Hematopoietic multipotent progenitor cell treated with erythropoietin and hydrocortisone succinate and interleukin-3 and kit ligand, for 17 days (in vitro differentiated cells): ENCODE measurements around the gene SHH.

Experiments
- DNase-seq: peaks from one replicate; pipeline ENCODE4 v3.0.0-alpha.2; 2015; ENCODE audit warnings: low spot score

Gene SHH

GRCh38 chr7:155806096-155806871 is 6.0 kb downstream of the SHH start:
- DNase-seq, result no peak

DNA sequence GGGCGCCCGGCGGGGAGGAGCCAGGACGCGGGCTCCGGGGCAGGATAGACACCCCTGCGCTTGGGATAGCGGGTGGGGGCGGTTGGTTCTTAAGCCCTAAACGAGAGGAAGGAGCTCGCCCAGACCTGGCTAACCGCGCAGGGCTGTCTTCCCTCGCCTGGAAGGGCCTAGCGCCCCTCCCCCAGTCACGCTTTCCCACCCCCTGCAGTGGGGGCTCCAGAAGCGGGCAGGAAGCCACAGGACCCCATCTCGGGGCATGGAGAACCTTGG is 6.5 kb downstream of the SHH start:
- DNase-seq, result no peak

DNA sequence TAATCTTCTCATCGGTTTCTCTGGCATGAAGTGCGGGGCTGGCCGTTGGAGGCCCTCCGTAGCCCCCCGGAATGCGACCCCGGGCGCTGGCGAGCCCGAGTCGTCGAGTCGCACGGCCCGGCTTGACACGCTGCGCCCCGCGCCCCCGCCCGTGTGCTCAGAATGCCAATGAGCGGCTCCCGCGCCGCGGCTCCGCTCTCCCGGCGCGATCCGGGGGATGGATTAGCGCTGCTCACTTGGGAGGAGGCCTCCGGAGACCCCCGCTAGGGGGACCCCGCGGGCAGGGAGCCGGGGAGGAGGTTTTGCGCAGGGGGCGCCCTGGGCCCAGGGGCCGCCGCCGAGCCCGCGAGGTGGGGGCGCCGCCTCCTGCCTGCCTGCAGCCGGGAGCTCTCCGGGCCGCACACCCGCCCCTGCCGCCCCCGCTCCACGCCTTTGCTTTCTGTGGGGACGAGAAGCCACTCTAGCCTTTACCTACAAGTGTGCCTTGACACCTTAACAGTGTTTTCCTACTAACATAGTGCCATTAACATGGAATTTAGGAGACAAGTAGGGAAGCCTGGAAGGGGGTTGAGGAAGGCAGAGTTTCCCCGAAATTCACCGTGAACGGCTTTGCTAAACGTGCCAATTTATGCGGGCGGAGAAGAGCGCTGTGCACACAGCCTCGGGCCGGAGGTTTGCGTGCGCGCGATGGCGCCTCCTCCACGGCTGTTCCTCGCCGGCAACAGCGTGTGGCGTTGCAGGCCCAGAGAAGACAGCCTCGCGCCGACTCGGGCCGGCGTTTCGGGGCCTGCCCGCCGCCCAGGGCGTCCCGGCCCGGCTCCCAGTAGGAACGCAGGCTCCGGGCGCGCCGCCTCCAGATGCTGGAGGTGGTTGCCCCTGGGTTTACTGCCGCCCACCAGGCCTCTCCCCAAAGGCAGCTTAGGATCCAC is 7.1 kb downstream of the SHH start:
- DNase-seq, result peak; percentile 23

GRCh38 chr7:155804431-155804831 is 7.8 kb downstream of the SHH start:
- no peak for DNase-seq

GRCh38 chr7:155803418-155804376 is 8.6 kb downstream of the SHH start:
- DNase-seq, result no peak

DNA sequence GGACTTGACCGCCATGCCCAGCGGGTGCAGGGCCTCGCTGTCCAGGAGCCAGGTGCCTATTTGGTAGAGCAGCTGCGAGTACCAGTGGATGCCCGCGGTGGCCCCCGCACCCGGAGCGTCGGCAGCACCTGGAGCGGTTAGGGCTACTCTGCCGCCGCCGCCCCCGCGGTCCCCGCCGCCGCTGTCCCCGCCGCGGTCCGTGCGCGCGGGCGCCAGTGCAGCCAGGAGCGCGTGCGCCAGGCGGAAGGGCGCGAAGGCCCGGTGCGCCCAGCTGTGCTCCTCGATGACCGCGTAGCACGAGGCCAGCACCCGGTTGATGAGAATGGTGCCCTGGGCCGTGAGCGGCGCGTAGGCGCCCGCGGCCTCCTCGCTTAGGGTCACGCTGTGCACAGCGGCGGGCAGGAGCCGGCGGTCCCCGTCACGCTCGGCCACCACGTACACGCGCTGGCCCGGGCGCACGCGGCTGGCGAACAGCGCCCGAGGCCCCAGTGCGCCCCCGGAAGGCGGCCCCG is 9.3 kb downstream of the SHH start:
- DNase-seq, result no peak

- DNase-seq, result no peak
These were observed 10.0 kb downstream of the SHH start for GRCh38 chr7:155802291-155802690.

DNA sequence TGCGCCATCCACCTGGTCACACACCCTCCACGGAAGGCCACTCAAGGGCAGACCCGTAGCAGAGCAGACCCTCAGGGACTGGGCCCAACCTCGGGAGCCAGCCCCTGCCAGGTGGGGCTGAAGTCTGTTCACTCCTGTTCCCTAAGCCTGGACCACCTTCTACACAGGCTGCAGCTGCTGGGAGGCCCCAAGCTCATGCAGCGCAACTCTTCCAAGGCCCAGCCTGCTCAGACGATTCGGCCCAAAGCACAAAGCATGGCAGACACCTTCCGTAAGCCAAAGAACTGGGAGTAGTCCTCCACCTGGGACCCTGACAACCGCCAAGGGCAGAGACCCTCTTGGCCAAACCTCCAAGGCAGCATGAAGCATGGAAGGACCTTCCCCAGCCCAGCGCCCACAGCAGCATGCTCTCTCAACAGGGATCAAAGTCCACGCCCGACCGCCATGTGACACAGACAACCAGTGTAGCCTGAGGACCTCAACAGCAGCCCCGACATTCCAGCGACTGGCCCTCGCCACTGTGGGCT is 11.5 kb downstream of the SHH start:
- no peak for DNase-seq

DNA sequence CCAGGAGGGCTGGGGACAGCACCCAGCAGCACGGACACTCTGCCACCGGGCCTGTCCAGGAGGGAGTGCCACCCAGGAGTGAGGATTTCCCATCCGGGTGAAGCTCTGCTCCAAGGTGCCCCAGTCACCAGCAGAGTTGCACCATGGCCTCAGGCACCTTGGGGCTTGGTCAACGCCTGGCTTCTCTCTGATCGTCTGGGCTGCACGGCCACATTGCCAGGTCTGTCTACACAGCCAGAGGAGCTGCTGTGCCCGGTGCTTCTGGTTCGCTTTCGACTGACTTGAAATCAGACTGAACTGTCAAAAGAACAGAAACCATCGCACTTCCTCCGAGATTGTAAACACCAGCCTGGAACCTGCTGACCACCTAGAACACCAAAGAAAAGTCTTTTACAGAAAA is 12.0 kb downstream of the SHH start:
- no peak for DNase-seq

DNA sequence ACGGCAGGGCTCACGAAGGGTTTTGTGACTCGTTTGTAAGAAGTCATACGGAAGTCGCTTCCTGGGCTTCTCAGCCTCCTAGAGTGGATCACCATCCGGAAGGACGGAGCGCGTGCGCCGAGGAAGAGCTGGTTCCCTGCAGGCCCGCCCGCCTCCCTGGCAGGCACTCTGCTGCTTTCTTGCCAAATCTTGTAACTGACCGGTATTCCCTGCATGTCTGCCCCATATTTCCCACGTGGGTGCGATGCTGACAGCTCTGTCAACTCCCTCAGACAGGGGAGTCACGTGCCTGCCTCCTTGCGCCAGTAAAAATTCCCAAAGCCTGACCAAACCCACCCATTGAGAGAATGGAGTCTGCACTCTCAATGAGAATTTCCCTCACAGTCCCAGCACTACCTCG is 12.7 kb downstream of the SHH start:
- no peak for DNase-seq

- no peak for DNase-seq
These were observed 13.4 kb downstream of the SHH start for GRCh38 chr7:155798673-155799439.

DNA sequence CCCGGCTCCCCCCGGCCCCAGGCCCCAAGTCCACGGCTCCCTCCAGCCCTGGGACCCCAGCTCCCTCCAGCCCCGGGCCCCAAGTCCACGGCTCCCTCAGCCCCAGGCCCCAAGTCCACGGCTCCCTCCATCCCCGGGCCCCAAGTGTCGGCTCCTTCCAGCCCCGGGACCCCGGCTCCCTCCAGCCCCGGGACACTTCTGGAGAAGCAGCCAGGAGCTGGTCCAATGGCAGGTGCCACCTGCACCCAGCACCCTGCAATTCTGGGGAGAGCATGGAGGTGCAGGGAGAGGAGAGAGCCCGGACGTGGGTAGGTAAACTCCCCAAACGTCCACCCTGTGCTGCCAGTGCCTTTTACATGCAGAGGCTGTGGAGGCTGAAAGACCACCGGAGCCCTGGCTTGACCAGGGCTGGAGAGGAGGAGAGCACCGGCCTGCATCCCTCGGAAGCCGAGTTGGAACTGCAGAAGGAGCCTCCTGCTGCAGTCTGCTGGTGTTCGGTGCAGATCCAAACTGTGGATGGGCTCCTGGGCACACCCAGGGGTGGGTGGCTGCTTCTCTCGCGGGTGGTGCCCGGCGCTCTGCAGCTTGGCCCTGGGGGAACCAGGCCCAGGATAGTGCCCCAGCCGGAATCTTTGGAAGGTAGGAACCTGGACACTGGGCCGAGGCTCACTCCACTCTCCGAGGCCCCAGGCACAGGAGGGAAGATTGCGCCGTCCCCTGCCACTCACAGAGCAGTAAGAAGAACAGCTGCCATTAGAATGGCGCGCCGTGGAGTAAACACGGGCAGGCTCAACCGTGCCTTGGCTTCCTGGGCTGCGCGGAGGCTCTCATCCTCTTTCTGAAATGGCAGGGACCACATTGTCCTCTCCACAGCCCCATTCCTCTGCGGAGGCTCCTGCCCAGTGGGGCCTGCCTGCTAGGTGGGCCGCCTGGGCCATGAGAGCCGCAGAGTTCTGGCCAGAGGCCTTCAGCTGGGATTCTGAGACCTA is 14.7 kb downstream of the SHH start:
- no peak for DNase-seq

DNA sequence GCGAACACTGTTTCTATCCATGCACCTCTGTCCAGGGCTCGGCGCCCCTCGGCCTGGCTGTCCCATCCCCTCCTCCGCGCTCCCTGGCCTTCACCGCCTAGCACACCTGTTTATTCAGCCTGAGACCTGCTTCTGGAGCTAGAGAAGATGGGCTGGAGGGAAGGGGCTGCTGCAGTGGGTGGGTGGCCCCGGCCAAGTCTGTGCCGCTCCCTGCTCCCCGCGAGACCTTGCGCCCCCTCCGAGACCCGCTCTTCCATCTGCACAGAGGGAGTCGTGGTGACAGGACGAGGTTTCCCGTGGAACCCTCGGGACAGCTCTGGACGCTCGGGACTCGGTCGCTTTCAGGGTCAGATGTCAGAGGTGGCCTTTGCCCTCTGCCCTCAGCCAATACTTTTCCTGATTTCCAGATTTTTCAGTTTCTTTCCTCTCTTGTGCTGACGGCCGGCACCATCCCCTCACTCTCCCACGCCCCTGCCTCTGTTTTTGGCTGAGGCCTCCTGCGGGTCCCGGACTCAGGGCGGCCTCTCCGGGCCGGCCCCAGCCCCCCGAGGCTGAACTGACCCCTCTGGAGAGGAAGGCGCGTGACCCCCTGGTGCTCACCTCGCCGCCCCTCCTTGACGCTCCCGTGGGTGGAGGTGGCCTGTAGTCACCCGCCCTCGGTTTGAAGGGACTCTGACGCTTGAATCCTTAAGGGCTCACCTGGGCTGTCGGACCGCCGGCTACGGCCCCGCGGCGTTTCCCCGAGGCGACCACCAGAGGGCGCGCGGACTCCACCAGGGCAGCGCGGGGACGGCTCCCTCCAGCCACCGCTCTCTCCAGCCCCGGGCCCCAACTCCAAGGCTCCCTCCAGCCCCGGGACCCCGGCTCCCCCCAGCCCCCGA is 15.6 kb downstream of the SHH start:
- DNase-seq, result peak; percentile 30

GRCh38 chr7:155795951-155796350 is 16.3 kb downstream of the SHH start:
- DNase-seq, result no peak

DNA sequence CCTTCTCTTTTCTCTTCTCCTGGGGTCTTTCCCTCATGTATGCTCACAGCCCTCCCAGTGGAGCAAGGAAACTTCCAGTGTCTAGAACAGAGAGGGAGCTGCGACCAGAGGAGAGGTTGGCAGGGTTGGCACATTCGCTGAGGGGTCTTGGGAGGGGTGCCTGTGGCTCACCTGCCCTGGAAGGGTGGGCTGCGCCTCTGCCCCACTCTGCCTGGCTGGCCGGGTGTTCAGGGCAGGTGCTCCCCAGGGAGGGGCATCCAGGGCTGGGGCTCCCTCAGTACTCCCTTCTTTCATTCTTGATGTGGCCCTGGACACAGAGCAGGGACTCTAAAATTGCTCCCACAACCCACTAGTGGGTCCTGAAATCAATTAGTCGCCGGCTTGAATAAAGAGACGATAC is 16.9 kb downstream of the SHH start:
- DNase-seq, result no peak

GRCh38 chr7:155794196-155794595 is 18.1 kb downstream of the SHH start:
- no peak for DNase-seq

DNA sequence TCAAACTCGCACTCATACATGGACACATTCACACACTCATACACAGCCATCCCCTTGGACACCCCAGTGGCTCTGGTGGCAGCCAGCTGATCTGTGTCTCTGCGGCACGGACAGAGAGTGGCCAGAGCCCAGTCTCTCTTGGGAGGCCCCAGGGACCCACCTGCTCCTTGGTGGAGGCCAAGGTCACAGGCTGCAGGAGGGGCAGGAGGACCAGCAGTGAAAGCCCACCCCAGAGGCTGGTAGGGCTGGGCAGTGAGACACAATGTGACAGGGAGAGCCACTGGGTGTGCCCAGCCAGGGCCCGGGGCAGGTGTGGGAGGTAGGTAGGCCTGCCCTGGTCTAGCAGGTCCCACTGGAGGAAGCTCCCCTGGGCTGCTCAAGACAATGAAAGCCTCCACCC is 18.5 kb downstream of the SHH start:
- no peak for DNase-seq

DNA sequence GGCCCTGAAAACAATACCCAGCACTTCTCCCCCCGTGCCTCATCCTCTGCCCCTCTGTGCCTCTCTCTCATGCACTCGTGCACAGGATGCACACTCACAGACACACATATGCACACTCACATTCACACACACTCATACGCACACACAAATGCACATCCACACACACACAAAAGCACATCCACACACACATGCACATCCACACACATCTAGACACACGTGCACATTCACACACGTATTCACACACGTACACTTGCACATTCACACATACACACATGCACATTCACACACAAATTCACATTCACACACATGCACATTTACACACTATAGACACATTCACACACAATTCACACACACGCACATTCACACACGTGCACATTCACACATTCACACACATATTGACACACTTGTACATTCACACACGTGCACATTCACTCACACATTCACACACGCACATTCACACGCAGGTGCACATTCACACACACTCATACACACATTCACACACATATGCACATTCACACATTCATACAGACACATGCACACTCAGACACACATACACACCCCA is 19.2 kb downstream of the SHH start:
- DNase-seq, result no peak
